H1 (cell line): ENCODE results near the gene CASD1. TPM values are rescaled to one million over a fixed set of nuclear protein-coding genes. Genes with fewer than 3 reads are reported as not detected.

ENCODE experiments used
- CTCF ChIA-PET: fragments of 300-600 bp; sonication (Branson Sonifier 250); formaldehyde crosslinking; loops from one replicate; lab custom pipeline; 2021; ENCODE audit not compliant: partially characterized antibody; lab: Charles Lee
- POLR2A ChIA-PET: fragments of 300-600 bp; sonication (Branson Sonifier 250); formaldehyde crosslinking; loops from one replicate; lab custom pipeline; 2021; ENCODE audit warnings: inconsistent platforms; ENCODE audit not compliant: partially characterized antibody; lab: Charles Lee
- DNase-seq, 2 experiments: peaks; one replicate each; pipeline versions ENCODE4 v3.0.0 to v3.0.0-alpha.2; 2010 to 2022; ENCODE audit warnings: low spot score in 2 of 2, low read depth in 1 of 2, mixed read lengths in 1 of 2
- FAIRE-seq: peaks from 2 replicates; lab custom pipeline; 2011; peaks lifted over from hg19 to GRCh38; lab: Jason Lieb, UNC
- H2AFZ ChIP-seq: 2 replicates; pipeline ENCODE4 v1.8.1; 2012; ENCODE audit warnings: low read length, inconsistent platforms
- H2AK5ac ChIP-seq: 2 replicates; pipeline ENCODE4 v1.6.1; 2013; ENCODE audit warnings: low read depth, low read length
- H2BK120ac ChIP-seq: replicated peaks from 2 replicates; pipeline ENCODE3; 2013; ENCODE audit warnings: low read depth, low read length, inconsistent platforms
- H2BK12ac ChIP-seq: 2 replicates; pipeline ENCODE4 v1.6.1; 2013; ENCODE audit warnings: low read depth, low read length
- H2BK15ac ChIP-seq: 2 replicates; pipeline ENCODE4 v1.6.1; 2013; ENCODE audit warnings: low read length
- H2BK20ac ChIP-seq: 2 replicates; pipeline ENCODE4 v1.6.1; 2013; ENCODE audit warnings: low read length
- H2BK5ac ChIP-seq: 2 replicates; pipeline ENCODE4 v1.6.1; 2013; ENCODE audit warnings: low read depth, low read length
- H3K14ac ChIP-seq: 2 replicates; pipeline ENCODE4 v1.6.1; 2013; ENCODE audit warnings: inconsistent platforms; ENCODE audit not compliant: insufficient read length
- H3K18ac ChIP-seq: 2 replicates; pipeline ENCODE4 v1.6.1; 2013; ENCODE audit warnings: low read length; ENCODE audit errors: extremely low read depth
- H3K23ac ChIP-seq: 2 replicates; pipeline ENCODE4 v1.6.1; 2013; ENCODE audit warnings: inconsistent platforms; ENCODE audit not compliant: insufficient read length
- H3K23me2 ChIP-seq: 2 replicates; pipeline ENCODE4 v1.6.1; 2013; ENCODE audit warnings: low read depth, low read length
- H3K27ac ChIP-seq: 2 replicates; pipeline ENCODE4 v1.6.1; 2011; ENCODE audit warnings: low read depth, low read length, inconsistent platforms
- H3K27me3 ChIP-seq, 4 experiments: replicated peaks in 1 of 4; 1 replicate in 1 of 4; 2 replicates in 3 of 4; pipeline versions ENCODE4 v1.6.1 to v1.8.1; 2011 to 2013; ENCODE audit warnings: low read length in 3 of 4, mild to moderate bottlenecking in 3 of 4, inconsistent platforms in 2 of 4, mixed read lengths in 2 of 4, moderate library complexity in 1 of 4; ENCODE audit not compliant: control insufficient read depth in 3 of 4, insufficient read depth in 3 of 4; ENCODE audit errors: extremely low read depth in 1 of 4
- H3K36me3 ChIP-seq, 4 experiments: 2 replicates each; pipeline versions ENCODE4 v1.6.1 to v1.8.1; 2011 to 2013; ENCODE audit warnings: mild to moderate bottlenecking in 4 of 4, low read length in 3 of 4, moderate library complexity in 2 of 4, control low read depth in 1 of 4, inconsistent platforms in 1 of 4; ENCODE audit not compliant: insufficient read depth in 4 of 4, control insufficient read depth in 2 of 4
- H3K4ac ChIP-seq: replicated peaks from 2 replicates; pipeline ENCODE3; 2013; ENCODE audit warnings: low read length, low read depth, mixed read lengths, inconsistent platforms; ENCODE audit not compliant: insufficient read length
- H3K4me1 ChIP-seq, 4 experiments: replicated peaks in 1 of 4; 1 replicate in 1 of 4; 2 replicates in 3 of 4; pipeline versions ENCODE4 v1.6.1 to v1.8.1; 2011 to 2013; ENCODE audit warnings: low read length in 3 of 4, inconsistent platforms in 2 of 4, mixed read lengths in 1 of 4; ENCODE audit not compliant: insufficient read depth in 4 of 4, control insufficient read depth in 3 of 4
- H3K4me2 ChIP-seq, 2 experiments: 2 replicates each; pipeline versions ENCODE4 v1.6.1 to v1.8.1; 2011 to 2013; ENCODE audit warnings: low read depth in 2 of 2, low read length in 2 of 2, control low read depth in 1 of 2, inconsistent platforms in 1 of 2, mild to moderate bottlenecking in 1 of 2; ENCODE audit not compliant: insufficient read depth in 1 of 2
- H3K4me3 ChIP-seq, 4 experiments: fragments of 200-600, 300-600 bp in 1 of 4; sonication (generic), shearing (Covaris generic), sonication (Bioruptor Twin) in 1 of 4; 2 replicates each; pipeline versions ENCODE4 v1.5.1 to v1.8.1; 2011 to 2016; ENCODE audit warnings: low read length in 4 of 4, low read depth in 3 of 4, control low read depth in 2 of 4, inconsistent platforms in 2 of 4, mild to moderate bottlenecking in 2 of 4, mixed read lengths in 1 of 4, moderate library complexity in 1 of 4; ENCODE audit not compliant: insufficient read depth in 2 of 4; ENCODE audit errors: extremely low read depth in 1 of 4
- H3K56ac ChIP-seq: replicated peaks from 2 replicates; pipeline ENCODE3; 2013; ENCODE audit warnings: low read depth, mild to moderate bottlenecking, mixed read lengths, low read length, inconsistent platforms; ENCODE audit not compliant: insufficient read length
- H3K79me1 ChIP-seq: 2 replicates; pipeline ENCODE4 v1.6.1; 2013; ENCODE audit warnings: low read depth, low read length, control low read depth
- H3K79me2 ChIP-seq, 2 experiments: 2 replicates each; pipeline versions ENCODE4 v1.6.1 to v1.8.1; 2012 to 2013; ENCODE audit warnings: low read length in 2 of 2, mild to moderate bottlenecking in 2 of 2, inconsistent platforms in 1 of 2; ENCODE audit not compliant: insufficient read depth in 2 of 2, control insufficient read depth in 1 of 2
- H3K9ac ChIP-seq, 4 experiments: replicated peaks in 1 of 4; 1 replicate in 1 of 4; 2 replicates in 3 of 4; pipeline versions ENCODE4 v1.6.1 to v1.8.1; 2011 to 2013; ENCODE audit warnings: low read depth in 3 of 4, low read length in 3 of 4, control low read depth in 2 of 4, mild to moderate bottlenecking in 2 of 4, moderate library complexity in 2 of 4, inconsistent platforms in 1 of 4; ENCODE audit errors: extremely low read depth in 1 of 4
- H3K9me3 ChIP-seq, 2 experiments: 2 replicates each; pipeline versions ENCODE4 v1.6.1 to v1.8.1; 2012 to 2013; ENCODE audit warnings: mild to moderate bottlenecking in 2 of 2, moderate library complexity in 2 of 2, control low read depth in 1 of 2, inconsistent platforms in 1 of 2, low read depth in 1 of 2, low read length in 1 of 2, mixed read lengths in 1 of 2; ENCODE audit not compliant: insufficient read depth in 2 of 2
- H4K20me1 ChIP-seq, 2 experiments: replicated peaks in 1 of 2; 2 replicates each; pipeline versions ENCODE3 to v1.8.1; 2011 to 2013; ENCODE audit warnings: inconsistent platforms in 2 of 2, low read length in 2 of 2, mild to moderate bottlenecking in 1 of 2; ENCODE audit not compliant: insufficient read depth in 2 of 2, control insufficient read depth in 1 of 2
- H4K5ac ChIP-seq: 2 replicates; pipeline ENCODE4 v1.6.1; 2013; ENCODE audit warnings: low read length, low read depth, mixed read lengths, inconsistent platforms; ENCODE audit not compliant: insufficient read length
- H4K8ac ChIP-seq: 2 replicates; pipeline ENCODE4 v1.8.0; 2013; ENCODE audit warnings: mild to moderate bottlenecking, moderate library complexity, low read length, inconsistent platforms; ENCODE audit not compliant: insufficient read depth; ENCODE audit errors: extremely low read depth
- H4K91ac ChIP-seq: replicated peaks from 2 replicates; pipeline ENCODE3; 2013; ENCODE audit warnings: low read length, mixed read lengths, inconsistent platforms; ENCODE audit not compliant: insufficient read length
- BRCA1 ChIP-seq: IDR thresholded peaks from 2 replicates; pipeline ENCODE4 v1.6.1; 2012; ENCODE audit warnings: low read depth, low read length, improper control_type of control experiment
- CBX5 ChIP-seq: fragments of 300-800, 300-1000 bp; sonication (generic); IDR thresholded peaks from 2 replicates; pipeline ENCODE4 v1.7.1; 2016; ENCODE audit warnings: antibody characterized with exemption, low read length, low read depth
- JUN ChIP-seq: IDR thresholded peaks from 2 replicates; pipeline ENCODE4 v1.6.1; 2011; ENCODE audit warnings: low read depth, mild to moderate bottlenecking, improper control_type of control experiment, low read length
- RXRA ChIP-seq: IDR thresholded peaks from 2 replicates; pipeline ENCODE4 v1.6.1; 2011; ENCODE audit warnings: low read depth, mild to moderate bottlenecking, low read length, moderate library complexity; ENCODE audit not compliant: insufficient read depth
- SP4 ChIP-seq: IDR thresholded peaks from 2 replicates; pipeline ENCODE4 v1.6.1; 2012; ENCODE audit warnings: low read length, inconsistent platforms
- TAF7 ChIP-seq: optimal IDR thresholded peaks from 2 replicates; pipeline ENCODE3; 2011; ENCODE audit warnings: low read depth, mild to moderate bottlenecking, inconsistent platforms, low read length, moderate library complexity, borderline replicate concordance
- TEAD4 ChIP-seq: IDR thresholded peaks from 2 replicates; pipeline ENCODE4 v1.6.1; 2012; ENCODE audit warnings: low read depth, low read length, inconsistent platforms, mixed read lengths
- ZNF274 ChIP-seq: IDR thresholded peaks from 2 replicates; pipeline ENCODE4 v1.7.0; 2012; ENCODE audit warnings: low read length, borderline replicate concordance; ENCODE audit errors: extremely low read depth
- WGBS, 2 experiments: shearing (Covaris generic) in 1 of 2; methylation state at CpG; one replicate each; pipeline versions ENCODE4 v1.1.6 to v1.1.7; 2013 to 2015; ENCODE audit warnings: low lambda C conversion rate in 2 of 2, mixed read lengths in 2 of 2, inconsistent platforms in 1 of 2, low coverage in 1 of 2, missing lambda C conversion rate in 1 of 2; ENCODE audit not compliant: insufficient replicate concordance in 2 of 2, insufficient coverage in 1 of 2, insufficient read length in 1 of 2; ENCODE audit errors: extremely low coverage in 1 of 2, missing lambda C conversion rate in 1 of 2; 5-methylcytosine and 5-hydroxymethylcytosine counted together
- polyA plus RNA-seq, 7 experiments: library from polyadenylated mRNA; depleted of rRNA in 3 of 7; stranded (reverse) in 5 of 7; unstranded in 2 of 7; fragments of >200 nt in 5 of 7; fragments of 200-250 nt in 2 of 7; gene quantifications; 1 replicate in 5 of 7; 2 replicates in 1 of 7; 4 replicates in 1 of 7; pipeline versions ENCODE4 v1.2.1 to v1.2.3, GENCODE V29; 2011 to 2013; ENCODE audit warnings: missing spikeins in 2 of 7, mixed read lengths in 2 of 7
- total RNA-seq: library from RNA; stranded (reverse); fragmentation: NEBNext Ultra II Directional; extraction: Animal tissue kit (Norgen Biotek cat#: 25700); gene quantifications from 2 replicates; pipeline ENCODE4 v1.2.1, GENCODE V29; 2021

Gene CASD1
- total and polyA plus RNA-seq, 2 of the 8 experiments (the other 6 are each of a cell fraction or from before 2014, with no cell fraction given), result 14.2 to 18.8 TPM

DNA sequence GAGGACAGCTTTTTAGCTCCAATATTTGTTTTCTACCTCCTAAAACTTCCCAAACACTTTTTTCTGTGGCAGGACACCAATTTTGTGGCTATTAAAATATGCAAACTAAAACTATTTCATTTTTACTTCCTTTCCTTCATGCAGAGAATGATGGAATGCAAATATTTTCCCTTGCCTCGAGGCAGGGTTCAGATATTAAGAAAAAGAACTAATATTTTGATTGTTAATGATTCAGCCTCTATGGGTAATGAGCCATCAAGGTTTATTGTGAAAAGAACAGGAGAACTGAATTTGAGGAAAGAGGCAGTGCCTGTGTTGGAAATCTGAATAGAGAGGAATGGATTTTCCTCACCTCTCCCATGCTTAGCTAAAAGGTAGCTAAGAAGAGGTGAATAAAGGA is 43.1 kb upstream of the CASD1 start:
- H3K27ac ChIP-seq, result no peak overlapping the region
- H3K14ac ChIP-seq, result no peak overlapping the region
- H4K8ac ChIP-seq, result no peak overlapping the region
- H2BK12ac ChIP-seq, result no peak overlapping the region
- no peak overlapping the region for H2BK20ac ChIP-seq
- H3K36me3 ChIP-seq, result no peaks in the 10 kb centered on the region
- H3K27me3 ChIP-seq, result peaks cover 0 to 1% (median 0%) of the 10 kb centered on the region in 4 experiments; a peak in 1 of 7 replicates
- FAIRE-seq (no peak), DNase-seq (no peak)
- H3K9ac ChIP-seq, result no peak overlapping the region
- no peak overlapping the region for H3K4ac ChIP-seq
- no peak overlapping the region for H3K56ac ChIP-seq
- H3K4me3 ChIP-seq, result no peak overlapping the region
- no peaks in the 10 kb centered on the region for H3K9me3 ChIP-seq
- POLR2A ChIA-PET, result no interaction called here
- H3K4me1 ChIP-seq, result no peaks in the 10 kb centered on the region
- no peaks in the 10 kb centered on the region for H3K79me2 ChIP-seq
- no peaks in the 10 kb centered on the region for H3K23me2 ChIP-seq
- no peak overlapping the region; the same call in 1 of the 2 replicates for H2AFZ ChIP-seq
- CTCF ChIA-PET, result no interaction called here
- WGBS, 2 experiments, result 95% methylated on average over 1 of the region's 1 CpG; no CpG with 5 or more reads in 1 of the 2 experiments
- no peak overlapping the region for H3K23ac ChIP-seq
- no peak overlapping the region for H2BK5ac ChIP-seq
- no peak overlapping the region for H2BK120ac ChIP-seq
- no peak overlapping the region for H4K5ac ChIP-seq
- H3K18ac ChIP-seq, result no peak overlapping the region
- no peaks in the 10 kb centered on the region for H4K20me1 ChIP-seq
- H2AK5ac ChIP-seq, result no peak overlapping the region
- H3K4me2 ChIP-seq, result no peak overlapping the region
- H4K91ac ChIP-seq, result no peak overlapping the region
- TF ChIP-seq ZNF274 (no peak), TEAD4 (no peak), SP4 (no peak), CBX5 (no peak), TAF7 (no peak), RXRA (no peak), JUN (no peak), BRCA1 (no peak)
- H2BK15ac ChIP-seq, result no peak overlapping the region
- H3K79me1 ChIP-seq, result no peaks in the 10 kb centered on the region
